ENCODE measurements around the gene KIAA1549.

Gene KIAA1549

GRCh38 chr7:138918756-138919155 is 62.4 kb downstream of the KIAA1549 start:
- no peaks in the 10 kb centered on the region for H3K27me3 ChIP-seq (ENCODE audit: insufficient read depth, low read depth)
- H3K4me1 ChIP-seq (ENCODE audit: low read depth, poor library complexity, severe bottlenecking) = peaks cover 9% of the 10 kb centered on the region
- H3K79me2 ChIP-seq (ENCODE audit: insufficient read depth, low read depth) = no peaks in the 10 kb centered on the region
- H3K4me3 ChIP-seq (IDR thresholded peaks at IDR 0.05; ENCODE audit: insufficient read depth, low read depth, low read length) = no peak overlapping the region
- no peak overlapping the region for H2AFZ ChIP-seq (ENCODE audit: low read depth)
- H3K9ac ChIP-seq = no peak overlapping the region
- TF ChIP-seq, protein P1, sequence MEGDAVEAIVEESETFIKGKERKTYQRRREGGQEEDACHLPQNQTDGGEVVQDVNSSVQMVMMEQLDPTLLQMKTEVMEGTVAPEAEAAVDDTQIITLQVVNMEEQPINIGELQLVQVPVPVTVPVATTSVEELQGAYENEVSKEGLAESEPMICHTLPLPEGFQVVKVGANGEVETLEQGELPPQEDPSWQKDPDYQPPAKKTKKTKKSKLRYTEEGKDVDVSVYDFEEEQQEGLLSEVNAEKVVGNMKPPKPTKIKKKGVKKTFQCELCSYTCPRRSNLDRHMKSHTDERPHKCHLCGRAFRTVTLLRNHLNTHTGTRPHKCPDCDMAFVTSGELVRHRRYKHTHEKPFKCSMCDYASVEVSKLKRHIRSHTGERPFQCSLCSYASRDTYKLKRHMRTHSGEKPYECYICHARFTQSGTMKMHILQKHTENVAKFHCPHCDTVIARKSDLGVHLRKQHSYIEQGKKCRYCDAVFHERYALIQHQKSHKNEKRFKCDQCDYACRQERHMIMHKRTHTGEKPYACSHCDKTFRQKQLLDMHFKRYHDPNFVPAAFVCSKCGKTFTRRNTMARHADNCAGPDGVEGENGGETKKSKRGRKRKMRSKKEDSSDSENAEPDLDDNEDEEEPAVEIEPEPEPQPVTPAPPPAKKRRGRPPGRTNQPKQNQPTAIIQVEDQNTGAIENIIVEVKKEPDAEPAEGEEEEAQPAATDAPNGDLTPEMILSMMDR (conservative IDR thresholded peaks at IDR 0.05; ENCODE audit: low read depth, low read length) = no peak
- H3K27ac ChIP-seq = no peak overlapping the region
- H3K36me3 ChIP-seq (ENCODE audit: insufficient read depth) = no peaks in the 10 kb centered on the region
- no peaks in the 10 kb centered on the region for H4K20me1 ChIP-seq (ENCODE audit: insufficient read depth)
- no peak overlapping the region for H3K4me2 ChIP-seq

- no peak overlapping the region for H3K4me3 ChIP-seq (IDR thresholded peaks at IDR 0.05; ENCODE audit: insufficient read depth, low read depth, low read length)
- peaks cover 7% of the 10 kb centered on the region for H3K4me1 ChIP-seq (ENCODE audit: low read depth, poor library complexity, severe bottlenecking)
- H3K27ac ChIP-seq = no peak overlapping the region
- H3K4me2 ChIP-seq = no peak overlapping the region
- TF ChIP-seq, protein P1 (conservative IDR thresholded peaks at IDR 0.05; ENCODE audit: low read depth, low read length) = no peak
- no peaks in the 10 kb centered on the region for H3K36me3 ChIP-seq (ENCODE audit: insufficient read depth)
- no peak overlapping the region for H2AFZ ChIP-seq (ENCODE audit: low read depth)
- no peaks in the 10 kb centered on the region for H3K79me2 ChIP-seq (ENCODE audit: insufficient read depth, low read depth)
- H3K27me3 ChIP-seq (ENCODE audit: insufficient read depth, low read depth) = no peaks in the 10 kb centered on the region
- H3K9ac ChIP-seq = no peak overlapping the region
- no peaks in the 10 kb centered on the region for H4K20me1 ChIP-seq (ENCODE audit: insufficient read depth)
These were observed 63.0 kb downstream of the KIAA1549 start for GRCh38 chr7:138918176-138918575.

DNA sequence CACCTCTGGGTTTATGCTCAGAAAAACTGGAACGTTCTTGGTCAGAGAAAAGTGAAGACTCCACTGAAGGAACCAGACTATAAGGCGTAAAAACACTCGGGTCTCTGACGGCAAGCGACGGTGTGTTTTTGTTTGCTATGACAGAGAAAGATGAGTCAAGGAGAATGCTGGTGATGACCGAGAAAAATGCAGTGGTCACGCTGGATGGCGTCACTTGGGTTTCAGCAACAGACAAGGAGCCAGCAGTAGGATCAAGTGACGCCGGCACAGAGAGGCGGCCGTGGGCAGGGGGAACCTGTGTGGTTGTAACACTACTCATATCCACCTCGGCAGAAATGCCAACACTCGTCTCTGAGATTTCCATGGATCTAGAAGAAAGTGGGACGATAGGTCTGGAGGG is 63.4 kb downstream of the KIAA1549 start:
- no peaks in the 10 kb centered on the region for H3K79me2 ChIP-seq (ENCODE audit: insufficient read depth, low read depth)
- H3K9ac ChIP-seq = no peak overlapping the region
- no peaks in the 10 kb centered on the region for H4K20me1 ChIP-seq (ENCODE audit: insufficient read depth)
- no peak overlapping the region for H3K4me2 ChIP-seq
- no peaks in the 10 kb centered on the region for H3K36me3 ChIP-seq (ENCODE audit: insufficient read depth)
- no peak overlapping the region for H3K4me3 ChIP-seq (IDR thresholded peaks at IDR 0.05; ENCODE audit: insufficient read depth, low read depth, low read length)
- H3K27ac ChIP-seq = no peak overlapping the region
- TF ChIP-seq, protein P1 (conservative IDR thresholded peaks at IDR 0.05; ENCODE audit: low read depth, low read length) = no peak
- H2AFZ ChIP-seq (ENCODE audit: low read depth) = no peak overlapping the region
- peaks cover 3% of the 10 kb centered on the region for H3K4me1 ChIP-seq (ENCODE audit: low read depth, poor library complexity, severe bottlenecking)
- no peaks in the 10 kb centered on the region for H3K27me3 ChIP-seq (ENCODE audit: insufficient read depth, low read depth)

DNA sequence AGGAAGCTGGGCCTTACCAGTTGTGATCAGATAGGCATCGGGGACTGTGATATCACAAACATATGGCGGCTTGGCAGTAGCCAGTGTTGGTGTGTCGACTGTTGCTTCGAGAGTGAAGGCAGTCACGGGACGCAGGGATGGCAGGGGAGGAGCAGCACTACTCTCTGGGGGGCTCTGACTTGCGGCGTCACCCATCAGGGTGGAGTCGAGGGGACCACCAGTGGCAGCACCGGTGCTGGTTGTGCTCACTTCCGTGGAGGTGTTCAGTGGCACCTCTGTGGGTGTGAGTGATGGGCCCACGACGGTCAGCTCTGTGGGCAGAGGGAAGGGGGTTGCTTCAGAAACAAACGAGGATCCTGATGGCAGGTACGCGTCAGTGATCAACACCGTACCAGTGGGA is 64.5 kb downstream of the KIAA1549 start:
- Histone ChIP-seq H3K4me1 (ENCODE audit: low read depth, poor library complexity, severe bottlenecking) (no peaks in the 10 kb centered on the region), H3K4me3 (IDR thresholded peaks at IDR 0.05; ENCODE audit: insufficient read depth, low read depth, low read length) (no peak overlapping the region), H3K9ac (no peak overlapping the region), H3K27ac (no peak overlapping the region), H3K27me3 (ENCODE audit: insufficient read depth, low read depth) (no peaks in the 10 kb centered on the region), H3K79me2 (ENCODE audit: insufficient read depth, low read depth) (no peaks in the 10 kb centered on the region), H4K20me1 (ENCODE audit: insufficient read depth) (no peaks in the 10 kb centered on the region), H3K36me3 (ENCODE audit: insufficient read depth) (no peaks in the 10 kb centered on the region), H2AFZ (ENCODE audit: low read depth) (no peak overlapping the region), H3K4me2 (no peak overlapping the region)
- TF ChIP-seq, protein P1 (conservative IDR thresholded peaks at IDR 0.05; ENCODE audit: low read depth, low read length) = no peak

All from KMS-11 (cell line).